ENCODE measurements around the gene TSHZ2. TPM values are rescaled to one million over a fixed set of nuclear protein-coding genes. Genes with fewer than 3 reads are reported as not detected.
"Not testable (repeated sequence)": the region's sequence is repeated elsewhere in the genome, so short reads cannot be mapped to it uniquely, and the experiment has no call there.

TSHZ2 gene
- total and polyA plus RNA-seq, 9 of the 15 experiments (the other 6 are each of a cell fraction or from before 2014, with no cell fraction given), result 0.03 to 0.20 (median 0.05) TPM; not detected in 4

DNA sequence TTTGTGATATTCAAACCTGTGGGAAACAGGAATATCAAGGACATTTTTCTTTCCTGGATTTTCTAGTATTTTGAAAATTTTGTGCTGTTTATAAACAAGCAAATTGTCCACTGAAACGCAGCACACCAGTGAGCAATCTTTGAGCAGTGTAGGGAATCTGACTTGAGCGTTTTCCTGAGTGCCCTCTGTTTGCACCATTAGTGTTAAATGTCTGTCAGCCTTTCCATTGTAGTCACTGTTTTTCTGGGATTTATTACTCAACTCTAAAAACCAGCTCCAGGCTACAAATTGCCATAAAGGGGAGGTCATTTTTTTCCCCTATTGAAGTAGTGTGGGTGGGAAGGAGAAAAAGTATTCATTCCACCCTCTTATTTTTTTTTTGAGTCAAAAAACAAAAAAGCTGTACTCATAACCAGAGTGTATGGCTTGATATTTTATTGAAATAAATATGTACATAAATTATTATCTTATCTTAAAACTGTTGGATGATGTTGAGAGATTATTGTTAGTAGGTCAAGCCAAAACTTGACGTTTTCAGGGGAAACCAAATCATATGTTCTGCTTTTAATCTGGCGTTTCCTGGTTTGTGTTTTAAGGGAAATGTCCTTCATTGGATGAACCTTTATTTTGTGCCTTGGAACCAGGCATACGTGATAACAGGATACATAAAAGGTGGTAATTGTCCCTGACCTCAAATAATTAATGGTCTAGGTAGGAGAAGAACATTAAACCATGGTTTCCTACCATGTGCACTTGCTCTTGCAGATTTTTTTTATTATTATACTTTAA lies 51.8 kb downstream of the TSHZ2 start (continued):
- no peak for TF ChIP-seq FOXA3 (CRISPR knock-in tag; conservative IDR thresholded peaks at IDR 0.05 in 1 of 2, IDR thresholded peaks at IDR 0.05 in 1 of 2)

DNA sequence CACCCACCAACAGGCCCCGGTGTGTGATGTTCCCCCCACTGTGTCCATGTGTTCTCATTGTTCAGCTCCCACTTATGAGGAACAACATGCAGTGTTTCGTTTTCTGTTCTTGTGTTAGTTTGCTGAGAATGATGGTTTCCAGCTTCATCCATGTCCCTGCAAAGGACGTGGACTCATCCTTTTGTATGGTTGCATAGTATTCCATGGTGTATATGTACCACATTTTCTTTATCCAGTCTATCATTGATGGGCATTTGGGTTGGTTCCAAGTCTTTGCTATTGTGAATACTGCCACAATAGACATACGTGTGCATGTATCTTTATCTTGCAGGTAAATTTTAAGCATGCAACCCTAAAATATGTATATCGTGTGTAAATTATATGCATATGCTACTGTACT lies 52.5 kb downstream of the TSHZ2 start:
- FAIRE-seq; H3K9ac ChIP-seq (ENCODE audit: insufficient read depth in 1 of 2, low read depth in 2 of 2, low read length in 2 of 2); H3K4me2 ChIP-seq (ENCODE audit: insufficient read depth, low read length); ATAC-seq; H3K79me2 ChIP-seq (ENCODE audit: control insufficient read depth, insufficient read depth, low read length); H3K4me1 ChIP-seq (replicated peaks in 1 of 2; ENCODE audit: control insufficient read depth in 2 of 2, insufficient read depth in 2 of 2, low read length in 2 of 2); H3K4me3 ChIP-seq; H3K36me3 ChIP-seq (ENCODE audit: control insufficient read depth, insufficient read depth, low read length); intact Hi-C loops (cut with micrococcal nuclease); H2AFZ ChIP-seq (ENCODE audit: low read depth, low read length); DNase-seq (ENCODE audit: extremely low read depth in 1 of 4, low spot score in 3 of 4); H3K27me3 ChIP-seq (ENCODE audit: control insufficient read depth in 2 of 2, insufficient read depth in 2 of 2, low read length in 2 of 2); BruUV-seq (replicated peaks); H3K27ac ChIP-seq (ENCODE audit: extremely low read depth, low read depth, low read length); CTCF ChIA-PET (ENCODE audit: low intra/inter-chr PET ratio); POLR2A ChIA-PET; in situ Hi-C loops (cut with MboI); H3K9me3 ChIP-seq (replicated peaks; ENCODE audit: control insufficient read depth, insufficient read depth, low read depth, low read length); H4K20me1 ChIP-seq (replicated peaks; ENCODE audit: control insufficient read depth, insufficient read depth, low read length); H3K9me1 ChIP-seq (ENCODE audit: control insufficient read depth, insufficient read depth, low read length): not testable (repeated sequence)
- whole genome bisulfite sequencing (ENCODE audit: insufficient coverage, low coverage, missing lambda C conversion rate), result 0% methylated on average over 5 of the region's 5 CpGs

DNA sequence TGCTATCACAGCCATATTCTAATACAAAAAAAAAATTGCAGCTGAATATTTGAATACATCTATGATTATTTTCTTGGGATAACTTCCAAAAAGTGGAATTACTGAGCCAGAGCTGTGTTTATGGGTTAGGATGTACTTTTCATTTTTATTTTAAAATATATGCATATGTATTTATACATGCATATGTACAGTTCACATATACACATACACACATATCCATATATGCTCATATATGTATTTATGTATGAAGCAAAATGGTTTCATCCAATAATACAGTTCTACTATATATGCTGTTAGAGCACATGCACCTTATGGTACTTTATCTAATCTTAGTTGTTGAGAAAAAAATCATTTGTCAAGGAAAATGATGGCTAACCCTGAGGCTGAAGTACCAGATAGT lies 54.9 kb downstream of the TSHZ2 start:
- POLR2A ChIA-PET, result no interaction called here
- Histone ChIP-seq H3K4me1 (replicated peaks in 1 of 2; ENCODE audit: control insufficient read depth in 2 of 2, insufficient read depth in 2 of 2, low read length in 2 of 2) (no peaks in the 10 kb centered on the region), H3K79me2 (ENCODE audit: control insufficient read depth, insufficient read depth, low read length) (no peaks in the 10 kb centered on the region), H3K4me3 (no peak overlapping the region), H3K9ac (ENCODE audit: insufficient read depth in 1 of 2, low read depth in 2 of 2, low read length in 2 of 2) (no peak overlapping the region), H3K9me3 (replicated peaks; ENCODE audit: control insufficient read depth, insufficient read depth, low read depth, low read length) (no peaks in the 10 kb centered on the region), H3K9me1 (ENCODE audit: control insufficient read depth, insufficient read depth, low read length) (no peaks in the 10 kb centered on the region), H3K27ac (ENCODE audit: extremely low read depth, low read depth, low read length) (no peak overlapping the region), H3K27me3 (ENCODE audit: control insufficient read depth in 2 of 2, insufficient read depth in 2 of 2, low read length in 2 of 2) (no peaks in the 10 kb centered on the region; a peak in 2 of 5 replicates), H2AFZ (ENCODE audit: low read depth, low read length) (no peak overlapping the region), H3K36me3 (ENCODE audit: control insufficient read depth, insufficient read depth, low read length) (no peaks in the 10 kb centered on the region), H4K20me1 (replicated peaks; ENCODE audit: control insufficient read depth, insufficient read depth, low read length) (no peaks in the 10 kb centered on the region), H3K4me2 (ENCODE audit: insufficient read depth, low read length) (no peak overlapping the region)
- ATAC-seq (no peak), DNase-seq (ENCODE audit: extremely low read depth in 1 of 4, low spot score in 3 of 4) (no peak), FAIRE-seq (no peak)
- CTCF ChIA-PET (ENCODE audit: low intra/inter-chr PET ratio), result no interaction called here
- no peak for TF ChIP-seq TCF7L2 (IDR thresholded peaks at IDR 0.05; ENCODE audit: low read depth, low read length)
- no peak for TF ChIP-seq U2AF2 (optimal IDR thresholded peaks at IDR 0.05; ENCODE audit: low read depth, low read length)
- TF ChIP-seq KLF6 (CRISPR knock-in tag; IDR thresholded peaks at IDR 0.05; ENCODE audit: borderline replicate concordance), result no peak
- TF ChIP-seq SREBF1 (IDR thresholded peaks at IDR 0.05; ENCODE audit: borderline replicate concordance, low read depth, low read length), result no peak
- TF ChIP-seq, protein P1, sequence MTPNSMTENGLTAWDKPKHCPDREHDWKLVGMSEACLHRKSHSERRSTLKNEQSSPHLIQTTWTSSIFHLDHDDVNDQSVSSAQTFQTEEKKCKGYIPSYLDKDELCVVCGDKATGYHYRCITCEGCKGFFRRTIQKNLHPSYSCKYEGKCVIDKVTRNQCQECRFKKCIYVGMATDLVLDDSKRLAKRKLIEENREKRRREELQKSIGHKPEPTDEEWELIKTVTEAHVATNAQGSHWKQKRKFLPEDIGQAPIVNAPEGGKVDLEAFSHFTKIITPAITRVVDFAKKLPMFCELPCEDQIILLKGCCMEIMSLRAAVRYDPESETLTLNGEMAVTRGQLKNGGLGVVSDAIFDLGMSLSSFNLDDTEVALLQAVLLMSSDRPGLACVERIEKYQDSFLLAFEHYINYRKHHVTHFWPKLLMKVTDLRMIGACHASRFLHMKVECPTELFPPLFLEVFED (CRISPR knock-in tag; conservative IDR thresholded peaks at IDR 0.05), result no peak
- TF ChIP-seq EZH2 (IDR thresholded peaks at IDR 0.05; ENCODE audit: borderline replicate concordance, low read depth, low read length), result no peak
- in situ Hi-C loops (cut with MboI) (no loop called here), intact Hi-C loops (cut with micrococcal nuclease) (no loop called here)
- no TSS peak for BruUV-seq (replicated peaks)
